IPS DF 6.9 (cell line): Measurements from ENCODE around the gene PSMA2.
A peak's percentile ranks its signal among the peaks of the same experiment; 100 is the strongest.

Experiments
- DNase-seq: peaks from one replicate; pipeline ENCODE4 v3.0.0-alpha.2; 2013; ENCODE audit warnings: low read depth, low spot score
- H3K27ac ChIP-seq: one replicate; pipeline ENCODE4 v1.5.1; 2013; ENCODE audit warnings: low read length, control low read depth
- H3K27me3 ChIP-seq: 2 replicates; pipeline ENCODE4 v1.6.1; 2013; ENCODE audit warnings: mild to moderate bottlenecking, low read length; ENCODE audit not compliant: control insufficient read depth, insufficient read depth
- H3K36me3 ChIP-seq: 2 replicates; pipeline ENCODE4 v1.6.1; 2013; ENCODE audit warnings: low read length; ENCODE audit not compliant: control insufficient read depth, insufficient read depth
- H3K4me1 ChIP-seq: 2 replicates; pipeline ENCODE4 v1.6.1; 2013; ENCODE audit warnings: low read length; ENCODE audit not compliant: control insufficient read depth, insufficient read depth
- H3K4me3 ChIP-seq: 2 replicates; pipeline ENCODE4 v1.5.1; 2013; ENCODE audit warnings: mild to moderate bottlenecking, low read length
- H3K9me3 ChIP-seq: 2 replicates; pipeline ENCODE4 v1.6.1; 2013; ENCODE audit warnings: low read length, inconsistent platforms; ENCODE audit not compliant: control insufficient read depth, insufficient read depth
- WGBS: extraction: QIAGEN DNeasy Blood & Tissue Kit; methylation state at CpG from one replicate; pipeline ENCODE4 v1.1.7; 2013; ENCODE audit warnings: mixed read lengths, missing lambda C conversion rate; ENCODE audit not compliant: insufficient read length, insufficient coverage; 5-methylcytosine and 5-hydroxymethylcytosine counted together

PSMA2 gene

GRCh38 chr7:42931834-42932651 lies at the start of gene PSMA2, which contains the start of gene MRPL32:
TSS of gene PSMA2 (minus strand) at chr7:42932174. CDS start at chr7:42932158, 16 bp downstream.
TSS of gene MRPL32 (plus strand) at chr7:42932376. CDS start at chr7:42932387, 11 bp downstream.
- no CpG with 5 or more reads among the region's 56 CpGs for WGBS
- no peaks in the 10 kb centered on the region for H3K9me3 ChIP-seq

DNA sequence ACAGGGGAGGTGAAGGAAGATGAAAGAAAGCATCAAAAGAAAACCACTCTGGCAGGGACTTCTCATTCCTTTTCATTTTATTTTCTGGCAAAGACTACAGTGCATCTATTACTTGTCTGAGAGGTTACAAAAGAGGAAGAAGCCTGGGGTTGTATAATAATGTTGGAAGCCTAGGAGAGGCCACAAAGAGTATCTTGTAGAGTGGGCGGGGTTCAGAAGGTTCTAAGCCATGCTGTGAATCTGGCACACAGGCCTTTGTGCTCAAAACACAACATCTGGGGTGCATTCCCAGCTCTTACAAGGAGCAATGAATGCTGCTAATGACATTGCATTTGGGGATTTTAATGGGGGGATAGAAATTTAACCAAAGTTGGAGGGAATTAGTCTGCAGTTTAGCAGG lies 49.6 kb upstream of the PSMA2 start:
- H3K4me3 ChIP-seq, result no peak overlapping the region
- whole genome bisulfite sequencing, result no CpG with 5 or more reads among the region's 1 CpG
- no peak for DNase-seq
- H3K27me3 ChIP-seq, result no peaks in the 10 kb centered on the region
- no peaks in the 10 kb centered on the region for H3K9me3 ChIP-seq
- H3K4me1 ChIP-seq, result no peaks in the 10 kb centered on the region
- no peaks in the 10 kb centered on the region for H3K36me3 ChIP-seq
- no peak overlapping the region for H3K27ac ChIP-seq

More at GRCh38 chr7:42931834-42932651, at the start of gene PSMA2, which contains the start of gene MRPL32:
- H3K4me1 ChIP-seq, result no peaks in the 10 kb centered on the region; the same call in 1 of the 2 replicates
- no peaks in the 10 kb centered on the region for H3K27me3 ChIP-seq
- H3K4me3 ChIP-seq, result peak within 1 kb of the TSS; percentile 81
- DNase-seq, result peak; percentile 97
- H3K36me3 ChIP-seq, result no peaks in the 10 kb centered on the region; the same call in 1 of the 2 replicates
- no peak within 1 kb of the TSS for H3K27ac ChIP-seq

DNA sequence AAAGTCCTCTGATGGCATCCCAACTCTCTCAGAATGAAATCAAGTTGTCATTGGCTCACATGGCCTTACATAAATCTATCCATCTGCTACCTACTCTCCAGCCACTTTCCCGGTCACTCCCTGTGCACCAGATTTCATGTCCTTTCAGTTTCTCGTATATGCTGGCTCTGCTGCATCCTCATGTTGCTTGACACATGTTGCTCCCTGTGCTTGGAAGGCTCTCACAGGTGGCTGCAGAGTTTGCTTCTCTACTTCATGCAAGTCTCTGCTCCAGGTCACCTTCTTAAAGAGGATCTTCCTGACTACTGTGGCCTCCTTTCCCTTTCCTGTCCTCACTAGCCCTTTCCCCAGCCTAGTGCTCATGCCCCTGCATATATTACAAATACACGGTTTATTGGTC lies 48.5 kb upstream of the PSMA2 start:
- no peaks in the 10 kb centered on the region for H3K9me3 ChIP-seq

GRCh38 chr7:42980084-42980483 lies 48.1 kb upstream of the PSMA2 start:
- H3K36me3 ChIP-seq, result no peaks in the 10 kb centered on the region
- no peaks in the 10 kb centered on the region for H3K9me3 ChIP-seq
- no peaks in the 10 kb centered on the region for H3K27me3 ChIP-seq
- DNase-seq, result no peak
- WGBS, result no CpG with 5 or more reads among the region's 2 CpGs
- H3K4me1 ChIP-seq, result no peaks in the 10 kb centered on the region
- no peak overlapping the region for H3K4me3 ChIP-seq
- no peak overlapping the region for H3K27ac ChIP-seq

More for the DNA sequence above, 48.5 kb upstream of the PSMA2 start:
- WGBS, result no CpG with 5 or more reads among the region's 3 CpGs
- H3K36me3 ChIP-seq, result no peaks in the 10 kb centered on the region
- no peaks in the 10 kb centered on the region for H3K27me3 ChIP-seq
- H3K4me1 ChIP-seq, result no peaks in the 10 kb centered on the region
- H3K27ac ChIP-seq, result no peak overlapping the region
- DNase-seq, result no peak
- H3K4me3 ChIP-seq, result no peak overlapping the region

- H3K4me1 ChIP-seq, result no peaks in the 10 kb centered on the region
- H3K4me3 ChIP-seq, result no peak overlapping the region
- no peaks in the 10 kb centered on the region for H3K27me3 ChIP-seq
- H3K27ac ChIP-seq, result no peak overlapping the region
- H3K36me3 ChIP-seq, result no peaks in the 10 kb centered on the region
- no peaks in the 10 kb centered on the region for H3K9me3 ChIP-seq
- DNase-seq, result no peak
Measured at GRCh38 chr7:42978496-42978895, 46.5 kb upstream of the PSMA2 start.

DNA sequence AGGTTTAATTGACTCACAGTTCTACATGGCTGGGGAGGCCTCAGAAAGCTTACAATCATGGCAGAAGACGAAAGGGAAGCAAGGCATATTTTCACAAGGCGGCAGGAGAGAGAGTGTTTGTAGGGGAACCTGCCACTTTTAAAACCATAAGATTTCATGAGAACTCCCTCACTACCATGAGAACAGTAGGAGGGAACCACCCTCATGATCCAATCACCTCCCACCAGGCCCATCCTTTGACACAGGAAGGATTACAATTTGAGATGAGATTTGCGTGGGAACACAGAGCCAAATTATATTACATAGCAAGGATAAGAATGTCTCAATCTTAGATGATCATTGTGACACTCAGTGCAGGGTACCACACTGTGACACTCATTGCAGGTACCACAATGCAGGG lies 44.4 kb upstream of the PSMA2 start:
- no CpG with 5 or more reads among the region's 3 CpGs for WGBS
- DNase-seq, result no peak
- Histone ChIP-seq H3K27ac (no peak overlapping the region), H3K4me1 (no peaks in the 10 kb centered on the region), H3K27me3 (no peaks in the 10 kb centered on the region), H3K4me3 (no peak overlapping the region), H3K36me3 (no peaks in the 10 kb centered on the region), H3K9me3 (no peaks in the 10 kb centered on the region)

DNA sequence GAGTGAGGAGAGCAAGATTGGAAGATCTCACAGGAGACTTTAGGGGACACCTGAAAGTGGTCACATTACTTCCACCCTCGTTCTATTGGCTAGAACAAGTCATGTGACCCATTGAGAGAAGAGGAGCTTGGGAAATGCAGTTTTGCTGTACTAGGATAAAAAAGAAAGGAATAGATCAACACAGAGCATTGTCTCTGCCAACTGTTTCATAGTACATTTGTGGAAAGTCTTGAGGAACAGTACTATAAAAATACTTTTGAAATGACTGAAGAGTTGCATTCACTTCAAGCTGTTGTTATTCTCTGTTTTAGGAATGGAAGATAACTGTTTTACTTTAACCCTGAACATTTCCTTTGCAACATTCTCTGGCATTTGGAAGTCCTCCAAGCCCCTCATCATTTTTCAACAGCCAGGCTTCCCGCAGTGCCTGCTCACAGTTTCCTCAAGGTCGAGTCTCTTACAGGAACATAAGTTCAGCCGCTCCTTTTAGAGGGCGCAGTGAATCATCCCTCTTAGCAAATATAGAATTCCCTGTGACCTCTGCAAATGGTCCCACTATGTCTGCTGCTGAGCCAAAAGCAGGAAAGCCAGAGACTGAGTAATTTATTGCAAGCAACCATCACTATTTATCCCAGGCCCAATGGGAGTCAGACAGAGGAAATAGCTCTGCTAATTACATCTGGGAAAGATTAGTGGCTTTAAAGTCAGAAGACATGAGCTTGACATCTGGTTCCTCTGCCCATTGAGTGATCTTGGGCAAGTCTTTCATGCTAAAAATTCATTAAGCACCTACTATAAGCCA lies 40.9 kb upstream of the PSMA2 start:
- DNase-seq, result no peak
- WGBS, result no CpG with 5 or more reads among the region's 5 CpGs
- Histone ChIP-seq H3K4me1 (no peaks in the 10 kb centered on the region), H3K27ac (no peak overlapping the region), H3K4me3 (no peak overlapping the region), H3K36me3 (no peaks in the 10 kb centered on the region), H3K27me3 (no peaks in the 10 kb centered on the region), H3K9me3 (no peaks in the 10 kb centered on the region)

DNA sequence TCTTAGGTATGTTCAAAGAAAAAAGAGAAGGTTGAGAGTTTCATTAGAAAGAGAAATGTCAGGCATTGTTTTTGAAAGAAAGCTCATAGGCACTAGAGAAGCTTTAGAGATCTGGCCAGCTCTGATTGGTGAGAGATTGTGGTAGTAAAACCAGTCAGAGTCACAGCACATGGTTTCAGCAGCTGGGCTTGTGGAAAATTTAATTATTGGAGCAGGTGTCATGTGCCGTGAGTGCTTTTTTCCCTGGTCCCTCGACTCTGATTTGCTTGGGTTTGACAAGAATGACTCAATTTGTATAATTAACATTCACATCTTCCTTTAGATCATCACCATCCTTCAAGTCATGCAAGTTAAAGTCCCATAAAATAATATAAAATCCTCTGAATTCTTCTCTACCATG lies 35.4 kb upstream of the PSMA2 start:
- DNase-seq, result no peak
- no CpG with 5 or more reads among the region's 2 CpGs for WGBS
- Histone ChIP-seq H3K4me3 (no peak overlapping the region), H3K9me3 (no peaks in the 10 kb centered on the region), H3K36me3 (no peaks in the 10 kb centered on the region), H3K27me3 (no peaks in the 10 kb centered on the region), H3K4me1 (no peaks in the 10 kb centered on the region; the same call in 1 of the 2 replicates), H3K27ac (no peak overlapping the region)

- DNase-seq, result no peak
- WGBS, result no CpG with 5 or more reads among the region's 6 CpGs
- no peak overlapping the region for H3K27ac ChIP-seq
- no peak overlapping the region for H3K4me3 ChIP-seq
- H3K4me1 ChIP-seq, result no peaks in the 10 kb centered on the region; the same call in 1 of the 2 replicates
- H3K27me3 ChIP-seq, result no peaks in the 10 kb centered on the region
- H3K9me3 ChIP-seq, result no peaks in the 10 kb centered on the region
- H3K36me3 ChIP-seq, result no peaks in the 10 kb centered on the region
Measured at GRCh38 chr7:42964849-42965805, 33.2 kb upstream of the PSMA2 start.

- Histone ChIP-seq H3K27ac (no peak overlapping the region), H3K27me3 (no peaks in the 10 kb centered on the region), H3K4me3 (no peak overlapping the region), H3K4me1 (no peaks in the 10 kb centered on the region; the same call in 1 of the 2 replicates), H3K9me3 (peaks cover 1% of the 10 kb centered on the region; the same call in 1 of the 2 replicates), H3K36me3 (no peaks in the 10 kb centered on the region)
- no peak for DNase-seq
- no CpG with 5 or more reads among the region's 2 CpGs for WGBS
Measured at GRCh38 chr7:42964293-42964692, 32.3 kb upstream of the PSMA2 start.
